Activated CD8-positive, alpha-beta T cell treated with anti-CD3 and anti-CD28 coated beads for 36 hours (primary cell): ENCODE results near the gene PPP2R2C. TPM values are rescaled to one million over a fixed set of nuclear protein-coding genes. Genes with fewer than 3 reads are reported as not detected.

Experiments used
- ATAC-seq: fragments of 200-7000 bp; cut with Tn5 transposase; one replicate; pipeline ENCODE4 v1.10.0; 2021; ENCODE audit warnings: mild to moderate bottlenecking, moderate library complexity
- CTCF ChIA-PET: fragments of 350-600 bp; sonication (Branson Sonifier 250); formaldehyde crosslinking; loops from one replicate; lab custom pipeline; 2021; ENCODE audit warnings: antibody characterized with exemption; lab: Charles Lee
- POLR2A ChIA-PET: fragments of 350-600 bp; sonication (Branson Sonifier 250); formaldehyde crosslinking; loops from one replicate; lab custom pipeline; 2021; ENCODE audit warnings: antibody characterized with exemption; lab: Charles Lee
- DNase-seq: peaks from one replicate; pipeline ENCODE4 v3.0.0-alpha.2; 2020
- H3K27ac Mint-ChIP-seq: one replicate; pipeline ENCODE4 v1.8.0; 2021; ENCODE audit warnings: mild to moderate bottlenecking, mixed read lengths
- H3K27me3 Mint-ChIP-seq: one replicate; pipeline ENCODE4 v1.8.0; 2021; ENCODE audit warnings: mixed read lengths
- H3K36me3 Mint-ChIP-seq: one replicate; pipeline ENCODE4 v1.8.0; 2021; ENCODE audit warnings: low read depth, mixed read lengths
- H3K4me1 Mint-ChIP-seq: one replicate; pipeline ENCODE4 v1.8.0; 2021; ENCODE audit warnings: low read depth, mixed read lengths
- H3K4me3 Mint-ChIP-seq: one replicate; pipeline ENCODE4 v1.8.0; 2021; ENCODE audit warnings: mild to moderate bottlenecking, moderate library complexity, mixed read lengths
- H3K9me3 Mint-ChIP-seq: one replicate; pipeline ENCODE4 v1.8.0; 2021; ENCODE audit warnings: mixed read lengths
- CTCF ChIP-seq: fragments of 200-600 bp; IDR thresholded peaks from one replicate; pipeline ENCODE4 v1.8.0; 2022; ENCODE audit warnings: antibody characterized with exemption, mild to moderate bottlenecking
- intact Hi-C: fragments of 100-400 bp; cut with micrococcal nuclease; formaldehyde crosslinking; loops from one replicate; pipeline ENCODE4 v1.10.0; 2022
- total RNA-seq, 2 experiments: library from RNA; stranded (reverse); gene quantifications; one replicate each; pipeline ENCODE4 v1.2.3, GENCODE V29; 2021

PPP2R2C gene
- total RNA-seq, 2 experiments from 2014 or later = not detected

DNA sequence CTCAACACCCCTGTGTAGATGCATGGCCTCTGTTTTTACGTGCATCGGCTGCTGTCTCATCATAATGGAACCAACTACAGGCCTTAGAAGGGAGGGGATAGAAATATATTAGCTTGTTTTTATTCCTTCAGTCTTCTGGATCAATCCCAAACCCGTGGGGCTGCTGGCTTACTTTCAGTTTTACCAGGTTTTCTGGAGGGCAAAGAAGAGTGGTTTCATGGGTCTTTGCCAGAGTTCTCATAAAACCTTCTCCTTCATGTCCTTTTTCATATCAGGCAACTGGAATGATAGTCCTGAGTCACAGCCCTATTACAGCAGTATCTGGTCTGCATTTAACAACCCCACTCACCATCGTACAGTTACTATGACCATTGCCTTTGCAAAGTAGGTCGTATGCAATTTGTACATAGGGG lies 34.6 kb downstream of the PPP2R2C start:
- Mint-ChIP-seq H3K4me1 (no peaks in the 10 kb centered on the region), H3K27me3 (peaks cover 1% of the 10 kb centered on the region), H3K4me3 (no peak overlapping the region), H3K36me3 (no peaks in the 10 kb centered on the region), H3K9me3 (peaks cover 5% of the 10 kb centered on the region), H3K27ac (no peak overlapping the region)
- ChIA-PET POLR2A (no interaction called here), CTCF (no interaction called here)
- no peak for DNase-seq
- ATAC-seq = no peak
- intact Hi-C loops = no loop called here
- no peak for TF ChIP-seq CTCF

GRCh38 chr4:6435010-6435409 lies 37.4 kb downstream of the PPP2R2C start:
- Mint-ChIP-seq H3K9me3 (peaks cover 7% of the 10 kb centered on the region), H3K4me1 (no peaks in the 10 kb centered on the region), H3K27ac (no peak overlapping the region), H3K27me3 (peaks cover 1% of the 10 kb centered on the region), H3K36me3 (no peaks in the 10 kb centered on the region), H3K4me3 (no peak overlapping the region)
- DNase-seq (no peak), ATAC-seq (no peak)
- ChIA-PET POLR2A (no interaction called here), CTCF (no interaction called here)
- no peak for TF ChIP-seq CTCF
- intact Hi-C loops = no loop called here

DNA sequence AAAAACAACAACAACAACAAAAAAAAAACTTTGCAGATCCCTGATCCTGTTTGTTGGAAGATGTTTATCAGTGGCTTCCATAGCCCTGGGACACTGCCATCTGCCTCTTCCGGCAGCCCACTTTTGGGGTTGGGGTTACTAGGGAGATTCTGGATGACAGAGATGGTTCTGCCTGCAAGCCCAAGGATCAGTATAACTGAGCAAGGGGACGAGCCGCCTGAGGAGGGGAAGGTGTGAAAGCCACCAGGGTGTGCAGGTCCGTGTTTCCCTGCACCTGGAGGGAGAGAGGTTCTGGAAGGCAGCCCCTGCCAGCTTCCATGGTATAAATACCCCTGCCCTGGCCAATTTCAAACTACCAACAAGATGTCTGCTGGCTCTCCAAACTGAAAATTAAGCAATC lies 41.5 kb downstream of the PPP2R2C start:
- TF ChIP-seq CTCF = no peak
- peaks cover 1% of the 10 kb centered on the region for H3K27me3 Mint-ChIP-seq
- H3K4me1 Mint-ChIP-seq = no peaks in the 10 kb centered on the region
- ChIA-PET CTCF (no interaction called here), POLR2A (no interaction called here)
- intact Hi-C loops = no loop called here
- DNase-seq (no peak), ATAC-seq (no peak)
- no peak overlapping the region for H3K27ac Mint-ChIP-seq
- no peaks in the 10 kb centered on the region for H3K36me3 Mint-ChIP-seq
- H3K4me3 Mint-ChIP-seq = no peak overlapping the region
- peaks cover 7% of the 10 kb centered on the region for H3K9me3 Mint-ChIP-seq

DNA sequence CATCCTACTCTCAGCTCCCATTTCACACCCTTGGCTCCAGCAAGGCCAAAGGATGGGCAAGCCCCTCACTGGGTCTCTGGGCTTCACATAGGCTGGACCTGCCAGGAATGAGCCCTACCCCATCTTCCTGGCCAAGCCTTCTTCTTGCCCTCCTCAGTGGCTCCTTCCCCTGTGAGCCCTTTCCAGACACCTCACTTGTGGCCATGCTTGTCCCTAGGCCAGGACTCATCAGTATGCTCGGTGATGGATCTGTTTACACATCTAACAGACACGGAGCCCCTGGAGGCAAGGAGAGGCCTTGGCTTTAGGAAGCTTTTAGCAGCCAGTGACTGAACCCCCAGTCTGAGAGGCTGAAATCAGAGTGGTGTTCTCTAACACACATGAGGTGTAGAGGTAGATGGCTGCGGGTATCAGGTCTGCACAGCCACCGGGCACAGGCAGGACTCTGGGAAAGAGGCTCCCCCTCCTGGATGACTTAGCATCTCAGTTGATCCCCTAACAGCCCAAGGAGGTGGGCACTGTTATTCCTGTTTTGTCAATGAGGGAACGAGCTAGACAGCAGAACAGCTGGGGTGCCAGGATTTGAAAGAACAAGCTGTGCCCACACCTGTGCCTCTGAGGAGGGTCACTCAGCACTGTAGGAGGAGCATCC lies 44.8 kb downstream of the PPP2R2C start:
- ChIA-PET CTCF (interaction anchor here (1.0 kb wide), 1 partner anchor 119 kb away, joined by 3 read pairs; no protein-coding TSS in a partner anchor), POLR2A (no interaction called here)
- no peak overlapping the region for H3K27ac Mint-ChIP-seq
- H3K36me3 Mint-ChIP-seq = no peaks in the 10 kb centered on the region
- DNase-seq (no peak), ATAC-seq (no peak)
- peaks cover 2% of the 10 kb centered on the region for H3K9me3 Mint-ChIP-seq
- peaks cover 2% of the 10 kb centered on the region for H3K27me3 Mint-ChIP-seq
- intact Hi-C loops = no loop called here
- H3K4me1 Mint-ChIP-seq = no peaks in the 10 kb centered on the region
- no peak overlapping the region for H3K4me3 Mint-ChIP-seq
- no peak for TF ChIP-seq CTCF

- ATAC-seq = no peak
- DNase-seq = no peak
- H3K9me3 Mint-ChIP-seq = no peaks in the 10 kb centered on the region
- no peaks in the 10 kb centered on the region for H3K4me1 Mint-ChIP-seq
- intact Hi-C loops = no loop called here
- no peak overlapping the region for H3K4me3 Mint-ChIP-seq
- no peaks in the 10 kb centered on the region for H3K36me3 Mint-ChIP-seq
- CTCF ChIA-PET = no interaction called here
- POLR2A ChIA-PET = no interaction called here
- TF ChIP-seq CTCF = no peak
- peaks cover 2% of the 10 kb centered on the region for H3K27me3 Mint-ChIP-seq
- H3K27ac Mint-ChIP-seq = no peak overlapping the region
Observed at GRCh38 chr4:6426571-6427438, 45.6 kb downstream of the PPP2R2C start.
